ENCODE measurements around the gene NEDD8. TPM values are rescaled to one million over a fixed set of nuclear protein-coding genes. Genes with fewer than 3 reads are reported as not detected.

NEDD8 gene
- total and polyA plus RNA-seq, 9 donors: 69.7 to 301 (median 134) TPM

DNA sequence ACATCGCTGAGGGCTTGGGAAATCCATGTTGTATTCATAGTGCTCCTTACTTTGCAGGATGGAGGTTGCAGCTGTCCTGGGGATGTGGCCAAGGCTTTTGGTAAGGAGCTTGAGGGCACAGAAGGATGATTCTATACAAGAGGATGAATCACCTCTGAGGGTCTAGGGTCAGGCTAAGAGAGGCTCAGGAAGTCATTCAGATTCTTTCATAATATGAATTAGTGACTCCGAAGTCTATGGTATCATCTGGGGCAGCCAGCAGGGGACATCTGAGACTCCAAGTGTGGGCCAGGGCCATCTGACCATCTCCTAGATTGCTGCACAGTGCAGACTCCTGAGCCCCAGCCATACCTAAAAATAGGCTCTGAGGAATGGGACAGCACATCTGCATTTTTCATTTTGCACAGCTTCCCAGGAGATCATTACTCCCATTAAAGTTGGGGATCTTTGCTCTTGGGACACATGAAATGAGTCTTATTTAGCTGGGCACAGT lies 5.3 kb upstream of the NEDD8 start:
- peaks cover 9% of the 10 kb centered on the region for H3K4me1 ChIP-seq (ENCODE audit: insufficient read depth)
- TF ChIP-seq EP300 (IDR thresholded peaks at IDR 0.05) (no peak), POLR2A (IDR thresholded peaks at IDR 0.05) (no peak)
- TF ChIP-seq, protein P1, sequence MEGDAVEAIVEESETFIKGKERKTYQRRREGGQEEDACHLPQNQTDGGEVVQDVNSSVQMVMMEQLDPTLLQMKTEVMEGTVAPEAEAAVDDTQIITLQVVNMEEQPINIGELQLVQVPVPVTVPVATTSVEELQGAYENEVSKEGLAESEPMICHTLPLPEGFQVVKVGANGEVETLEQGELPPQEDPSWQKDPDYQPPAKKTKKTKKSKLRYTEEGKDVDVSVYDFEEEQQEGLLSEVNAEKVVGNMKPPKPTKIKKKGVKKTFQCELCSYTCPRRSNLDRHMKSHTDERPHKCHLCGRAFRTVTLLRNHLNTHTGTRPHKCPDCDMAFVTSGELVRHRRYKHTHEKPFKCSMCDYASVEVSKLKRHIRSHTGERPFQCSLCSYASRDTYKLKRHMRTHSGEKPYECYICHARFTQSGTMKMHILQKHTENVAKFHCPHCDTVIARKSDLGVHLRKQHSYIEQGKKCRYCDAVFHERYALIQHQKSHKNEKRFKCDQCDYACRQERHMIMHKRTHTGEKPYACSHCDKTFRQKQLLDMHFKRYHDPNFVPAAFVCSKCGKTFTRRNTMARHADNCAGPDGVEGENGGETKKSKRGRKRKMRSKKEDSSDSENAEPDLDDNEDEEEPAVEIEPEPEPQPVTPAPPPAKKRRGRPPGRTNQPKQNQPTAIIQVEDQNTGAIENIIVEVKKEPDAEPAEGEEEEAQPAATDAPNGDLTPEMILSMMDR (IDR thresholded peaks at IDR 0.05): no peak
- H3K27ac ChIP-seq: no peak overlapping the region
- H3K9me3 ChIP-seq: no peaks in the 10 kb centered on the region
- 90 to 91% (median 90%) methylated on average over 2 of the region's 2 CpGs for WGBS, 3 donors
- DNase-seq: no peak
- H3K27me3 ChIP-seq: no peaks in the 10 kb centered on the region
- no peaks in the 10 kb centered on the region for H3K36me3 ChIP-seq
- no peak overlapping the region for H3K4me3 ChIP-seq
- intact Hi-C loops (cut with DNase I): no loop called here

DNA sequence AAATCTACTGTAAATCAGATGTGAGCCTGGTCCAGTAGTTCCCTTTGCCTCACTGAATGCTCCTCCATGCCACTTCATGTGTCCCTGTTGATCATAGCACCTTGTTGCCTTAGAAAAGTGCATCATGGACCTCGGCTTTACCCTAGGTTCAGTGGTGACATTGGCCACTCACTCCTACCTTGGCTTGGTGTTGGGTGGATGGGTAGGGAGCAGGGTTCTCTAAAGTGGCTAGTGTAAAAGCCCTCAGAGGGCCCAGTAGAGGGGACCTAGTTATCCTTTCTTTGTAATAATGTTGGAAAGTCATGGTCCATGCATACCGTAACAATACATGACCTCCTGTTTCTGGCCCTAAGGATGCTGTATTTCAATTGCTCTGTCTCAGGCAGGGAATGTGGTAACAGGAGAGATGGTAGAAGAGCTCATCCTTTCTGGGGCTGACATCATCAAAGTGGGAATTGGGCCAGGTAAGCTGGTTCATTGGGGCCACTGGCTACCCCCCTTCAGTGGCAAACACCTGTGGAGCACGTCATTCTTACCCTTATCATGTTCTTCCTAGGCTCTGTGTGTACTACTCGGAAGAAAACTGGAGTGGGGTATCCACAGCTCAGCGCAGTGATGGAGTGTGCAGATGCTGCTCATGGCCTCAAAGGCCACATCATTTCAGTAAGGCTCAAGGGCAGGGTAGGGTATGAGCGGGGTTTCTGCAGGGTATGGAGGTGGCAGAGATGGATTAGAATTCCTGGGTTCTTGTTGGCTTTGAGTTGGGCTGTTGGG lies 4.7 kb upstream of the NEDD8 start:
- no peak for DNase-seq
- H3K4me3 ChIP-seq: no peak overlapping the region
- H3K27ac ChIP-seq: no peak overlapping the region
- no peaks in the 10 kb centered on the region for H3K27me3 ChIP-seq
- no peaks in the 10 kb centered on the region for H3K9me3 ChIP-seq
- 88 to 93% (median 92%) methylated on average over 6 of the region's 6 CpGs for WGBS, 3 donors
- H3K36me3 ChIP-seq: no peaks in the 10 kb centered on the region
- H3K4me1 ChIP-seq (ENCODE audit: insufficient read depth): peaks cover 9% of the 10 kb centered on the region
- TF ChIP-seq, protein P1 (IDR thresholded peaks at IDR 0.05): no peak
- TF ChIP-seq EP300 (IDR thresholded peaks at IDR 0.05): no peak
- TF ChIP-seq POLR2A (IDR thresholded peaks at IDR 0.05): no peak
- intact Hi-C loops (cut with DNase I): no loop called here

DNA sequence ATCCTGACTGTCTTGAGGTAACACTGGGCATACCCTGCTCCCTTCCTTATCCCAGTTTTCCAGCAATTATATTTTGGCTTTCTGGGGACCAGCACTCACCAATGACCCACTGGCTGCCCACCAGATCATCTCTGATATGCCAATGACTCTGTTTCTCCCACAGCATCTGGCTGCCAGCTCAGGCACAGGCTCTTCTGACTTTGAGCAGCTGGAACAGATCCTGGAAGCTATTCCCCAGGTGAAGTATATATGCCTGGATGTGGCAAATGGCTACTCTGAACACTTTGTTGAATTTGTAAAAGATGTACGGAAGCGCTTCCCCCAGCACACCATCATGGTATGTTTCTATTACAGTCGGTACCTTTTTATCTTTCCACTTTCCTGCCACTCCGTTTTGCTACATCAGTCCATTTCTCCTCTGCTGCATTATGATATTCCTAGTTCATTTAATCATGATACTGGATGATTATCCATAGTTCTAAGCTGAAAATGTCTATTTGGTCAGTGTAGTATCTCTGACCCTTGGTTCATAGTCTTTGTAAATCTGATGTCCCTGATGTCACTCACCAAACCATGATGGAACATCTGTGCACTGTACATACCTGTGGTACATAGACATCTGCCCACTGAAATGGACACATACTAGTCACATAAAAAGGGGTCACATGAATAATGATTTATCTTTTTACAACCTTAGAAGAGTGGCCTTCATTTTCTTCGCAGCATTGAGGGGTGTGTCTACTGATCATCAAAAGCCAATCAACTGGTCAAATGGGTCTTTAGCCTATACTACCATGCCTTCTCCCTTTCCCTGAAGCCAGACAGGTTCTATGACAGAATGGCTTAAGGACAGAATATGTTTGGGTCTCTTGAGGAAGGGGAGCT lies 3.9 kb upstream of the NEDD8 start:
- TF ChIP-seq, protein P1 (IDR thresholded peaks at IDR 0.05): no peak
- no peak for TF ChIP-seq EP300 (IDR thresholded peaks at IDR 0.05)
- TF ChIP-seq POLR2A (IDR thresholded peaks at IDR 0.05): no peak
- WGBS, 3 donors: 88% methylated on average over 5 of the region's 5 CpGs
- peaks cover 9% of the 10 kb centered on the region for H3K4me1 ChIP-seq (ENCODE audit: insufficient read depth)
- H3K27me3 ChIP-seq: no peaks in the 10 kb centered on the region
- H3K36me3 ChIP-seq: no peaks in the 10 kb centered on the region
- H3K27ac ChIP-seq: no peak overlapping the region
- H3K4me3 ChIP-seq: no peak overlapping the region
- DNase-seq: no peak
- H3K9me3 ChIP-seq: no peaks in the 10 kb centered on the region
- intact Hi-C loops (cut with DNase I): no loop called here

DNA sequence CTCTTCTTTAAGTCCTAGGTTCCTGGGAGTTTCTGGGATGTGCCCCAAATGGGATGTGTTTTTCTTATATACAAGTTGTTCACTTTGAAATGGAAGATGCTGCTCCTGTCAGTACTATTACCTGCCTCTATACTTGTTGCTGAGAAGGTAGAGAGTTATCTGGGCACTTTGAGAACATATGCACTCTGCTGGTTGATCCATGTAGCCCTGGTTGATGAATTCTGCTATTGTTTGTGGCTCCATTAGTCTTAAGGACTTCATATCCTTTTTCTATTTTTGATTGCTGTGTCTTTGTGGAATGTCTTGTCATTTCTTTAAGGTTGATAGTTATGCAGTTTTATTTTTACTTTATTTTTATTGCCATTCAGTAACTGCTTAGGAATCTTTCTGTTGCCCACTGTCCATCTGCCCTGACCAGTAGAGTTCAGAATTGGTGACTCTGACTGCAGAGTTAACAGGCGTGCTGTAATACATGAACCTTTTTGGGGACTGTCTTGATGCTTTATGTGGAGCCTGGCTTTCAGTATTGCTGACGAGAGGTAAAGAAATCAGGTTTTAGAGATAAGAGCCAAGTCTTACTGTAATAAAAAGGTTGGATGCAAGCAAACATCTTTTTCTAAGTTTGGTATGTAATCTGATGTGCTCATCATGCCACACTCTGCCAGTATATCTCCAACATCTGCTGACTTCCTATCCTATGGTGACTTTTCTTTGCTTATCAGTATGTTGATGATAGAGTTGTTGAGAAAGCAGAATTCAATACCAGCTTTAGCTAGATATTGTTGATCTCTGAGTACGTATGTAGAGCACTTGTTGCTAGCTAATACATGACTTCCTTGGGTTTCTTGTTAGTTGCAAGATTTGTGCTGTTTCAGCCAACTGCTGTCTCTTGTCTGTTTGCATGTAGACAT lies 2.2 kb upstream of the NEDD8 start:
- DNase-seq: no peak
- peaks cover 8% of the 10 kb centered on the region for H3K4me1 ChIP-seq (ENCODE audit: insufficient read depth)
- no peaks in the 10 kb centered on the region for H3K36me3 ChIP-seq
- intact Hi-C loops (cut with DNase I): loop anchor here in 1 of 4 donors (5.0 kb wide), 1 partner anchor 208 kb away; the partner anchor contains the start of gene SDR39U1
- TF ChIP-seq POLR2A (IDR thresholded peaks at IDR 0.05) (no peak), EP300 (IDR thresholded peaks at IDR 0.05) (no peak)
- TF ChIP-seq, protein P1 (IDR thresholded peaks at IDR 0.05): no peak
- no peaks in the 10 kb centered on the region for H3K9me3 ChIP-seq
- H3K27ac ChIP-seq: no peak overlapping the region
- no peak overlapping the region for H3K4me3 ChIP-seq
- 86 to 90% (median 86%) methylated on average over 3 of the region's 3 CpGs for WGBS, 3 donors
- no peaks in the 10 kb centered on the region for H3K27me3 ChIP-seq
